Stimulated activated CD8-positive, alpha-beta memory T cell treated with anti-CD3 and anti-CD28 coated beads, Interleukin-12 subunit alpha, Interleukin-12 subunit beta, amount 100 ng/mL, for 4 hours (primary cell): ENCODE data around the gene IARS2.
"Not testable (repeated sequence)": the region's sequence is repeated elsewhere in the genome, so short reads cannot be mapped to it uniquely, and the experiment has no call there.

Source experiments
- DNase-seq: peaks from one replicate; pipeline ENCODE4 v3.0.0-alpha.2; 2020; ENCODE audit warnings: low read depth

IARS2 gene

DNA sequence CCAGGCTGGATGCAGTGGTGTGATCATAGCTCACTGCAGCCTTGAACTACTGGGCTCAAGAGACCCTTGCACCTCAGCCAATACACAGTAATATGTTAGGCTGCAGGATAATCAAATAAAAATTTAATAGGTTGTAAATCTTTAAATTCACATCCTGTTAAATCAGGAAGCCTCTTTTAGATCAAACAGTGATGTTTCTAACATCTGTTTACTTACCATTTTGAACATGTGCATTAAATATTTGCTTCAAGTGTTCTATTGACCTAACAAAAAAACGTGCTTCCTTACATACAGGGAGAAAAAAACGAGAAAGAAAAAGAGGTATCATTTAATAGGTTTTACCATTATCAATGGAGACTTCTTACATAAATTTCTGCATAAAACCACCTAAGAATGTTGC, 70.6 kb downstream of the IARS2 start:
- no peak for DNase-seq

DNA sequence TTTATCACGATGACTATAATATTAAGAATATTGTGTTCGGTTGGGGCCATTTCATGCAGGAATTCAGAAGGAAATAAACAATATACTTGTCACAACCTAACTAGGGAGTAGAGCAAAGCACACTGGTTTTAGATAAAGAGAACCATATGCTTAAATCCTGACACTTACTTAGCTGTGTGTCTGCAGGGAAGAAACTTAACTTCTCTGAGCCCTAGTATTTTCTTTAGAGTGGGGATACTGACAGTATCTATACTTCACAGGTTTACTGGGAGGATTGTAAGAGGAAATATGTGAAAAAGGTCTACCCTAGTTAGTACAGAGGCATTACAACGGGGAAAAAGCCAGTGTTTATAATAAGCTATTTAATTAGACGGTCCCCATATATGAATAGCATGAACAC, 72.9 kb downstream of the IARS2 start:
- no peak for DNase-seq

DNA sequence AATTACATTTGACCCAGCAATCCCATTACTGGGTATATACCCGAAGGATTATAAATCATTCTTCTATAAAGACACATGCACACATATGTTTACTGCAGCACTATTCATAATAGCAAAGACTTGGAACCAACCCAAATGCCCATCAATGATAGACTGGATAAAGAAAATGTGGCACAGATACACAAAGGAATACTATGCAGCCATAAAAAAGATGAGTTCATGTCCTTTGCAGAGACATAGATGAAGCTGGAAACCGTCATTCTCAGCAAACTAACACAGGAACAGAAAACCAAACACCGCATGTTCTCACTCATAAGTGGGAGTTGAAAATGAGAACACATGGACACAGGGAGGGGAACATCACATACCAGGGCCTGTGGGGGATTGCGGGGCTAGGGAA, 76.0 kb downstream of the IARS2 start:
- DNase-seq: not testable (repeated sequence)

DNA sequence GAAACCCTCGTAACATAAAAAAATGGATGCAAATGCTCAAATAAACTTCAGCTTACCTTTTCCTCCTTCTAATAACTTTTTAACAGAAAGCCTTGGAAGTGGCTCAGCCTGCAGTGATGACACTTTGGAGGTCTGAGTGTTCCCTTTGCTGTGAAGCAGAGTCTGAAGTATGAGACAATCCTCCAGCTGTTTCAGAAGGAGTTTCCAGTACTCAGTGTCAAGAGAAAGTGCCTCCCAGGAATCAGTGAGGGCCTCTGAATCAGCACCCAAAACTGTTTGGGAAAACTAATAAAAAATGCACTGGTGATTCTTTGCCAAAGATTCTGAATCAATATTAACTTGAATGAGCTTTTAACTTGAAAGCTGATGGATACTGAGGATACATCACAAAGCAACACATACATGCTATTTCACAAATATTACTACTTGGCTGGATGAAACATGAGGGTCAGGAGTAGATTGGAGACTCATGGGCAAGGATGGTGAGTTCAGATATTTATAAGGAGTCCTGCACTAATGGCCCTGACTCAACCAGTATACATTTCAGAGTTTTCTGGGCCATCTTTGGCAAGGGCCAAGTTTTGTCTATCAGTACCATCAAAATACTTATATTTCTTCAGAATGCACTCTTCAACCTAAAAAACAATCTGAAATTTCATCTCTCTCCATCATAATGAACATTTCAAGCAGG, 77.0 kb downstream of the IARS2 start:
- no peak for DNase-seq

DNA sequence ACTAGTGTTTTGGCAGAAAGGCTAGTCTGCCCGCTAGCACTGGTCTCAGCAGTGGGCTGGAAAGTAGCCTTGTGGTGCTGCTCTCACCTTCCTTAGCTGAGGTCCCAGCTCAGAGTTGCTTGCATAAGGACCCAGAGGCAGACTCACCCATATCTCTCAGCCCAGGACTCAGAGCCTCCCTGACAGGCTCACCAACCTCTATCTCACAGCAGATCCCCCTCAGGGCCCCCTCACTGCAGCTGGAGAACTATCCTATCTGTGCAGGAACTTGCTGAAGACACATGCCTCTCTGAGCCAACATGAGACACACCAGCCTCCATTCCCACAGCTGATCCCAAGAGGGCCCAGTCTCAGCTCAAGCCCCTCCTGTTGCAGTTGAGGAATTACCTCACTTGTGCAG, 82.6 kb downstream of the IARS2 start:
- no peak for DNase-seq

DNA sequence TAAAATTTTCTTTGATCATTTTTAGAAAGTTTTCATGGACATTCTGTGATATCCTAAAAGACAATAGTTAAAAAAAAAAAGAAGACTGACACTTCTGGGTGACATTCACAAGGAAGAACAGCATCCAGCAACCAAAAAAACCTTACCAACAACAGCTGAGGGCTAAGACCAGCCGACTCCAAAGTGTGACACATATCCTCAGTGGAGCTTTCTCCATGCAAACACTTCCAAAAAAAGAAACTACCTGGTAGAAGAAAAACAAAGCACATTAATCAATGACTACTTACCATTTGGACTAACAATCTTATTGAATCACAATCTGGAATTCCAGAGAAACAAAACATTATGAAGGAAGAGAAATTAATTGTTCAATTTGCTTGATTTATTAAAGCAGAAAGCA, 88.2 kb downstream of the IARS2 start:
- DNase-seq: no peak

DNA sequence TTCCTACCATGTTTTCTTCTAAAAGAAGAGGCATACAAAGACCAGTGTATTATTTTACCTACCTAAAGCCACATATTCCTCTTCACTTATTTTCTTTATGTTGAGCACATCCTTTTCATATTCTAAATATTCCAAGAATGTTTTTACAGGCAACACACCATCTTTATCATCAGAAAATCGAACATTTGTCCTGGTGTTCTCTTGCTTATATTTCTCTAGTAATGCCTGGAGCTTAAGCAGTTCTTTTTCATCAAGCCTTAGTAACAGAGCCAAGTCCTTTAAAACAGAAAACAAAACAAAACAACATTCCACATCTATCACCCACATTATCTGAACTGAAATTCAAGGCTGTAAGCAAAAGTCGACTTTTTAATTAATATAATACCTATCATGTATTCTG, 88.7 kb downstream of the IARS2 start:
- DNase-seq: no peak

DNA sequence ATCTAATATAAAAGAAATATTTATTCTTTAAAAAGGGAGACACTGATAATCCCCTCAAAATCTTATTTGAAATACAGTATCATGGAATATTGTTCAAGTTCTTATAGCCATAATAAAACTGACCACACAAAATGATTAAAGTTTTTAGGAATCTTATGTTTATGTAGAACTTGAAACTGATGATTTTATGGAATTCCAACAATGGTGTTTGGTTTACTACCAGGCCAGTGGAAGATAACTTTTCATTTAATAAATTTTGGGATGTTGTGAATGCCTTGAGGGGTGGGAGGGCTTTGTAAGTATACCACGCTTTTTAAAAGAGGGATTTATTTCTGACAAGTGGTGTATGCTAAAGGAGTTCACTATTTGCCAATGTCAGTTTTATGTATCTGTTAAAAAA, 90.6 kb downstream of the IARS2 start:
- DNase-seq: no peak

DNA sequence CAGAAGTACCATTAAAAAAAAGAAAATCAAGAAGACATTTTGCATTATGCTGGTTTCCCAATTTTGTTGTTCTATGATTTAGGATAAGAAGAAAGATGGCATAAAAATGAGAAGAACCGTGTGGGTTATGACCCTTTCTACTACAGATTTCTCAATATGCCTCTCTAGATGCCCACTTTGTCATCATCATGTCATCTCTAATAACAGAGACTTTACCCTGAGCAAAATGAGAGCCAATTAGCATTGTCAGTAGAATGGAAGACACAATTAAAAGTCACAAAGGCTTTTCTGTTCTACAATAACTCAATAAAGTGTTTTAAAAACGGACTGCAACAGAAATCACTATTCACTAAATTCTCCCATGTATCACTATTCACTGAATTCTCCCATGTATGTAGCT, 92.8 kb downstream of the IARS2 start:
- no peak for DNase-seq

DNA sequence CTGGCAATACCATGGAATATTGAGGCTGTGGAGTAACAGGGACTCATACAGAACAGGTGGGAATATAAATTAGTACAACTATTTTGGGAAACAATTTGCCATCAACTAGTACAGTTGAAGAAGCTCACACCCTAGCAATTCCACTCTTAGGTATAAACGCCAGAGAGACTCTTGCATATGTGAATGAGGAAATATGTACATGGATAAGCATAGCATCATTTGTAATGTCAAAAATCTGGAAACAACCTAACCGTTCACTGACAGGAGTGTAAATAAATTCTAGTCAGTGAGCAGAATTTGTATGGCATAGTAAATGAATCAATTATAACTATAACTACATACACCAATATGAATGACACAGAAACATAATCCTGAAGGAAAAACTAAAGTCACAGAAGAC, 94.6 kb downstream of the IARS2 start:
- DNase-seq: no peak

DNA sequence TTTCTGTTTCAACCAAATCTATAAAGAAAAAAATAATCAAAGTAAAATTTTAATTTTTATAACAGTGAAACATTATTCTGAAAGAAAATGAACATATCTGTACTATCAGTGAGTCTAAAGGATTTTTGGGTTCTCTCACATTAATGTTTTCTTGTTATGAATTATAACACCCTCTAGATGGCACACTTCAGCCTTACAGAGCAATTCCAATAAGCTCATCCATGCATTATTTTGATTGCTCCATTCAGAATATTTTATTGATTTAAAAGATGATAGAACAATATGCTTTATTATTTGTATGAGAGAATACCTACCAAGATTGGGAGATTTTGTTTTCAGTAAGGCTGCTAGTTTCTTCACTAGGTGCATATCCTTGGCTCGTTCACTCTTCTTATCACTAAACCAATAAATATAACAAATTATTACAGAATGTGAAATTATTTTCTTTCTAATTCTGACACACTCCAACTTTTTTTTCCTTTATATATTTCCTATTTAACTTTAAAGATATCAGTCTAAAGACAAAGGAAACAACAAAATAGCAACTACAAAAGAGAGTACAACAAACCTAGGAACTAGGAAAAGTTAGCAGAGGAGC, 95.9 kb downstream of the IARS2 start:
- DNase-seq: no peak

DNA sequence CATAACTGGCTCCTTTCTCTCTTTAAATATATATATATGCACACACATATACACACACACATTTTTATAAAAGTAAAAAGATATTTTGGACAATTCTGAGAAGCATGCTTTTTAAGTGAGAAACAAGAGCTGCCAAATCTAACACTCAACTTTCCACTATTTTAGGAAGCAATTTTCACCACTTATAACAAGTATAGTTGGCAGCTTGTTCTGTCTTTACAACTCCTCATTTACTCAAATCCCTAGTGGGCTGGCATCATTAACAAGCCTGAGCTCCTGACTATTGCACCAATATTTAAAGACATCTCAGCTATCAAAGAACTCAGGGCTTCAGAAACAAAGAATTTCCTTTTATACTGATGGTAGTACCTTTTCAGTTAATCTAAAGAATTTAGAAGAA, 101.8 kb downstream of the IARS2 start:
- DNase-seq: no peak
